Measurements from ENCODE around the gene DPH6. TPM values are rescaled to one million over a fixed set of nuclear protein-coding genes. Genes with fewer than 3 reads are reported as not detected.
A peak's percentile ranks its signal among the peaks of the same experiment; 100 is the strongest.

Gene DPH6
- total RNA-seq, 1 donor from 2014 or later, result 20.6 TPM

- H3K4me1 Mint-ChIP-seq, result peaks cover 64% of the 10 kb centered on the region
- peak overlapping the region; percentile 37 for H3K27ac Mint-ChIP-seq
- H3K9me3 Mint-ChIP-seq, result no peaks in the 10 kb centered on the region
- H3K4me3 Mint-ChIP-seq, result no peak overlapping the region
- H3K27me3 Mint-ChIP-seq (ENCODE audit: low read depth), result no peaks in the 10 kb centered on the region
- DNase-seq (ENCODE audit: low spot score in 2 of 2, unreplicated experiment in 2 of 2), result no peak
- no peak for TF ChIP-seq CTCF (IDR thresholded peaks at IDR 0.05; ENCODE audit: unreplicated experiment)
- H3K36me3 Mint-ChIP-seq, result peaks cover 7% of the 10 kb centered on the region
Observed at GRCh38 chr15:35522061-35522460, 23.9 kb downstream of the DPH6 start.

- DNase-seq (ENCODE audit: low spot score in 2 of 2, unreplicated experiment in 2 of 2), result no peak
- Mint-ChIP-seq H3K4me1 (peaks cover 66% of the 10 kb centered on the region), H3K36me3 (peaks cover 2% of the 10 kb centered on the region), H3K4me3 (no peak overlapping the region), H3K9me3 (no peaks in the 10 kb centered on the region), H3K27ac (peak overlapping the region; percentile 82), H3K27me3 (ENCODE audit: low read depth) (no peaks in the 10 kb centered on the region)
- TF ChIP-seq CTCF (IDR thresholded peaks at IDR 0.05; ENCODE audit: unreplicated experiment), result peak; percentile 58
Observed at GRCh38 chr15:35519541-35520149, 26.3 kb downstream of the DPH6 start.

- Mint-ChIP-seq H3K4me3 (no peak overlapping the region), H3K27me3 (ENCODE audit: low read depth) (no peaks in the 10 kb centered on the region)
- TF ChIP-seq CTCF (IDR thresholded peaks at IDR 0.05; ENCODE audit: unreplicated experiment), result no peak
Observed at GRCh38 chr15:35519052-35519451, 26.9 kb downstream of the DPH6 start.

GRCh38 chr15:35514759-35515158 is 31.2 kb downstream of the DPH6 start:
- TF ChIP-seq CTCF (IDR thresholded peaks at IDR 0.05; ENCODE audit: unreplicated experiment), result no peak
- Mint-ChIP-seq H3K27ac (no peak overlapping the region), H3K4me3 (no peak overlapping the region), H3K27me3 (ENCODE audit: low read depth) (no peaks in the 10 kb centered on the region), H3K36me3 (peaks cover 2% of the 10 kb centered on the region), H3K9me3 (no peaks in the 10 kb centered on the region), H3K4me1 (peaks cover 36% of the 10 kb centered on the region)
- no peak for DNase-seq (ENCODE audit: low spot score in 2 of 2, unreplicated experiment in 2 of 2)

More at GRCh38 chr15:35519052-35519451, 26.9 kb downstream of the DPH6 start:
- H3K27ac Mint-ChIP-seq, result peak overlapping the region; percentile 82
- H3K36me3 Mint-ChIP-seq, result peaks cover 2% of the 10 kb centered on the region
- no peaks in the 10 kb centered on the region for H3K9me3 Mint-ChIP-seq
- peaks cover 64% of the 10 kb centered on the region for H3K4me1 Mint-ChIP-seq
- DNase-seq (ENCODE audit: low spot score in 2 of 2, unreplicated experiment in 2 of 2), result no peak

GRCh38 chr15:35507932-35508638 is 37.9 kb downstream of the DPH6 start:
- DNase-seq (ENCODE audit: low spot score in 2 of 2, unreplicated experiment in 2 of 2), result peak in 1 of 2 experiments; percentile 39
- peak overlapping the region; percentile 92 for H3K27ac Mint-ChIP-seq
- no peak for TF ChIP-seq CTCF (IDR thresholded peaks at IDR 0.05; ENCODE audit: unreplicated experiment)
- H3K36me3 Mint-ChIP-seq, result no peaks in the 10 kb centered on the region
- peaks cover 49% of the 10 kb centered on the region for H3K4me1 Mint-ChIP-seq
- H3K27me3 Mint-ChIP-seq (ENCODE audit: low read depth), result no peaks in the 10 kb centered on the region
- H3K4me3 Mint-ChIP-seq, result peak overlapping the region; percentile 29
- no peaks in the 10 kb centered on the region for H3K9me3 Mint-ChIP-seq

All from mesothelial cell of epicardium (in vitro differentiated cells).